Pancreas (tissue), 10 donors: ENCODE results near the gene PTGER3. TPM values are rescaled to one million over a fixed set of nuclear protein-coding genes. Genes with fewer than 3 reads are reported as not detected.
A peak's percentile ranks its signal among the peaks of the same experiment; 100 is the strongest.

Source experiments
- ATAC-seq, 4 donors: fragments of 200-7000 bp; cut with Tn5 transposase; one replicate each; pipeline versions ENCODE4 v1.8.0 to v1.9.1; 2020; ENCODE audit warnings: mild to moderate bottlenecking in 4 of 4, moderate library complexity in 4 of 4
- DNase-seq, 6 donors: peaks; one replicate each; pipeline ENCODE4 v3.0.0-alpha.2; 2020
- FAIRE-seq: peaks from 2 replicates; lab custom pipeline; 2012; peaks lifted over from hg19 to GRCh38; lab: Jason Lieb, UNC
- H3K27ac ChIP-seq, 4 donors: fragments of 200-600 bp; sonication (generic); 1 replicate in 3 of 4; 2 replicates in 1 of 4; pipeline versions ENCODE4 v1.5.0 to v1.8.0; 2020
- H3K27me3 ChIP-seq, 4 donors: fragments of 200-600 bp; one replicate each; pipeline ENCODE4 v1.8.0; 2021
- H3K36me3 ChIP-seq, 3 donors: fragments of 200-600 bp; sonication (generic) in 1 of 3; one replicate each; pipeline versions ENCODE4 v1.5.0 to v1.8.0; 2020 to 2021
- H3K4me1 ChIP-seq, 3 donors: fragments of 200-600 bp; one replicate each; pipeline ENCODE4 v1.8.0; 2021
- H3K4me3 ChIP-seq, 4 donors: fragments of 200-600 bp; sonication (generic) in 2 of 4; one replicate each; pipeline versions ENCODE4 v1.5.0 to v1.8.0; 2020 to 2021
- H3K9me3 ChIP-seq, 4 donors: fragments of 200-600 bp; one replicate each; pipeline ENCODE4 v1.8.0; 2021
- CTCF ChIP-seq, 4 donors: fragments of 200-600 bp; sonication (generic) in 3 of 4; IDR thresholded peaks; one replicate each; pipeline versions ENCODE4 v1.5.0 to v1.8.0; 2021; ENCODE audit warnings: antibody characterized with exemption in 4 of 4
- WGBS, 2 donors: extraction: QIAGEN DNeasy Blood & Tissue Kit; methylation state at CpG; one replicate each; pipeline ENCODE4 v1.1.7; 2013; 5-methylcytosine and 5-hydroxymethylcytosine counted together
- intact Hi-C, 3 donors: fragments of 100-400 bp; cut with DNase I; formaldehyde crosslinking; loops; one replicate each; pipeline versions ENCODE4 v1.11.1 to v1.14.2; 2022
- polyA plus RNA-seq, 2 donors: library from polyadenylated mRNA; stranded (reverse); fragments of 200-250 nt; gene quantifications; one replicate each; pipeline ENCODE4 v1.2.3, GENCODE V29; 2013
- total RNA-seq, 6 donors: library from RNA; stranded (reverse); fragmentation: NEBNext Ultra II Directional in 4 of 6; extraction: Animal tissue kit (Norgen Biotek cat#: 25700) in 4 of 6; gene quantifications; one replicate each; pipeline versions ENCODE4 v1.2.1 to v1.2.4, GENCODE V29; 2021 to 2023
- donor health status: healthy with polysubstance abuse.
- donor health status: DM: no; HTN: no; CAD: no; lungs with moderate emphysema.
- donor health status: DM: no; HTN: no; CAD: no.
- donor health status: control.
- donor health status: control.
- donor health status: Bipolar disorder and iron deficiency.
- donor health status: DM: yes; HTN: yes; CAD: no.
- donor health status: DM: no; HTN: no; CAD: no.
- donor health status: DM: no; HTN: no; CAD: no.
- donor health status: DM: yes; HTN: yes; CAD: no.

The PTGER3 gene
- total and polyA plus RNA-seq, 8 donors = 3.2 to 7.7 (median 6.0) TPM

DNA sequence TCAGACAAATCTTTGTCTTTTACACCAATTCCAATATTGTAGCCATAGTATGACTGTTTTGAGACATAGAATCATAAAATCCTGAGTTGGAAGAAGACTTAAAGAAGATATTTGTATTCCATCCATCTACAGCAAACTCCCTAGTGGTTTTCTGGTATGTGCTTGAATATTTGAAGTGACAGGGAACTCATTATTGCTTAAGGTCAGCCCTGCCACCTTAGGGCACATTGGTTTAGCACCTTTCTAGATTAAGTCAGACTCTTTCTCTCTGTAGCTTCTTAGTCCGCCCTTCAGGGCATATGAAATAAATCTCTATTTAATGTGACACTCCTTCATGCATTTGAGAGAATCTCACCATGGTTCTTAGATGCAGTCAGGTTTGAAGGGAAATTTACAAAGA, 49.8 kb downstream of the PTGER3 start:
- H3K9me3 ChIP-seq = no peaks in the 10 kb centered on the region
- no peak for FAIRE-seq

DNA sequence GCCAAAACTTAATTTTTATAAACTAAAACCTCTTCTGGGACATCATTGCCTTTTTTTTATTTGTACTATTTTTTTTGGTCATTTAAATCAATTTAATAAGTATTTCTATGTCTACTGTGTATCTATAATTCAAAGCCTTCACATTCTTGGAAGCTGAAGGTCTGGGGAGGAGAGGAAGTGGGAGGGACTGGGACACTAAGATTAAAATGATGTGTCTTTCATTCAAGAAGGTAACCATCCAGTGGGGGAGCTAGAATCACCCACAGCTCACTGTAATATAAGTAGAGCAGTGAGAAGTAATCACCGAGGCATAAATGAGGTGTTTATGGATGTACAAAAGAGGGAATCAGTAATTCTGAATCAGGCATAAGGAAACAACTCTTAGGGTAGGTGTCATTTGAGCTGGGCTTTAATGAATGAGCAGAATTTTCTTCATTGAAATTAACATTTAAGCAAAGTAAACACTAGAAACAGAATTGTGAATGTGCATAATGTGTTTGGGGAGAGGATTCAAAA, 52.8 kb downstream of the PTGER3 start:
- ATAC-seq (no peak), FAIRE-seq (no peak), DNase-seq (no peak)
- Histone ChIP-seq H3K4me3 (no peak overlapping the region), H3K27ac (no peak overlapping the region), H3K36me3 (no peaks in the 10 kb centered on the region), H3K27me3 (no peaks in the 10 kb centered on the region), H3K4me1 (peaks cover 7 to 17% (median 7%) of the 10 kb centered on the region in 3 donors), H3K9me3 (no peaks in the 10 kb centered on the region)
- no peak for TF ChIP-seq CTCF (IDR thresholded peaks at IDR 0.05)
- WGBS, 2 donors = 92 to 97% methylated on average over 1 of the region's 1 CpG
- intact Hi-C loops = no loop called here

More for the DNA sequence above, 49.8 kb downstream of the PTGER3 start:
- ATAC-seq (no peak), DNase-seq (no peak)
- no peak overlapping the region for H3K4me3 ChIP-seq
- no peak overlapping the region for H3K27ac ChIP-seq
- no peaks in the 10 kb centered on the region for H3K36me3 ChIP-seq
- TF ChIP-seq CTCF (IDR thresholded peaks at IDR 0.05) = no peak
- H3K27me3 ChIP-seq = no peaks in the 10 kb centered on the region
- peaks cover 0 to 15% (median 11%) of the 10 kb centered on the region in 3 donors for H3K4me1 ChIP-seq
- intact Hi-C loops = no loop called here
- 96 to 100% methylated on average over 1 of the region's 1 CpG for WGBS, 2 donors

DNA sequence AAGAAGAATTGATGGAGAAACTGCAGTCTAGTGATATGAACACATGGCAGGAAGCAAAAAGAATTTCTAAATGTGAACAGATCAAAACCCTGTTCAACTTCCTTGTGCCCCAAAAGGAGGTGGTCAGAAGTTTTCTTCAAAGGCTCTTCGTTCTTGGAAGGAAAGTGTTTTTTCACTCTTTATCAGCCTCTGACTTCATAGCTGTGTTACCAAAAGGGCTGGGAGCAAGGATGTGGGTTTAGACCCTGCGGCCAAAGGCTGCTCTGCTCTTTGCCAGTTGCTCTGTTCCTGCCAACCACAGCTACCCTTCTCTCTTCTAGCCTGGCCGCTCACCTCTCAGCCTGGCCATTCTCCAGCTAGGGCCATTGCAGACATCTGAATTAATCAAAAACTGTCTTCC, 53.8 kb downstream of the PTGER3 start:
- Histone ChIP-seq H3K27me3 (no peaks in the 10 kb centered on the region), H3K27ac (no peak overlapping the region), H3K4me3 (no peak overlapping the region), H3K4me1 (peaks cover 3 to 10% (median 7%) of the 10 kb centered on the region in 3 donors), H3K9me3 (no peaks in the 10 kb centered on the region), H3K36me3 (no peaks in the 10 kb centered on the region)
- no peak for FAIRE-seq
- TF ChIP-seq CTCF (IDR thresholded peaks at IDR 0.05) = no peak
- 91 to 97% methylated on average over 3 of the region's 3 CpGs for WGBS, 2 donors
- no peak for ATAC-seq
- no peak for DNase-seq
- intact Hi-C loops = no loop called here

GRCh38 chr1:70992521-70992920, 55.1 kb downstream of the PTGER3 start:
- Histone ChIP-seq H3K4me3 (no peak overlapping the region), H3K9me3 (no peaks in the 10 kb centered on the region), H3K4me1 (peaks cover 3 to 10% (median 7%) of the 10 kb centered on the region in 3 donors), H3K27ac (no peak overlapping the region), H3K27me3 (no peaks in the 10 kb centered on the region), H3K36me3 (no peaks in the 10 kb centered on the region)
- no peak for TF ChIP-seq CTCF (IDR thresholded peaks at IDR 0.05)
- WGBS, 2 donors = 90 to 94% methylated on average over 2 of the region's 2 CpGs
- intact Hi-C loops = no loop called here
- ATAC-seq (no peak), FAIRE-seq (no peak), DNase-seq (no peak)

- peak overlapping the region in 1 of 4 donors; percentile 11 for H3K27ac ChIP-seq
- H3K4me3 ChIP-seq = no peak overlapping the region
- peaks cover under 1 to 10% (median 7%) of the 10 kb centered on the region in 3 donors for H3K4me1 ChIP-seq
- intact Hi-C loops = no loop called here
- ATAC-seq (peak; percentile 80 to 88 (median 85)), DNase-seq (peak in 1 of 6 donors; percentile 16), FAIRE-seq (no peak)
- no peaks in the 10 kb centered on the region for H3K27me3 ChIP-seq
- no peak for TF ChIP-seq CTCF (IDR thresholded peaks at IDR 0.05)
- 8 to 14% methylated on average over 3 of the region's 3 CpGs for WGBS, 2 donors
- no peaks in the 10 kb centered on the region for H3K36me3 ChIP-seq
- no peaks in the 10 kb centered on the region for H3K9me3 ChIP-seq
These were observed 57.0 kb downstream of the PTGER3 start for GRCh38 chr1:70990469-70991253.
